GM13976 (cell line): ENCODE results near the gene POLR2H.

Experiments used
- DNase-seq: peaks from one replicate; pipeline ENCODE4 v3.0.0; 2012; ENCODE audit warnings: low spot score
- CTCF ChIP-seq: IDR thresholded peaks from 2 replicates; pipeline ENCODE4 v1.5.1; 2012; ENCODE audit warnings: borderline replicate concordance, mild to moderate bottlenecking; ENCODE audit not compliant: insufficient read depth; ENCODE audit errors: extremely low read depth, missing control alignments, control extremely low read depth
- in situ Hi-C: fragments of 300-500 bp; cut with MboI; formaldehyde crosslinking; loops from one replicate; pipeline ENCODE4 v1.12.0; 2022; ENCODE audit warnings: low sequenced_read_pairs, mixed read lengths, inconsistent platforms; ENCODE audit not compliant: unreplicated experiment

The POLR2H gene

GRCh38 chr3:184372296-184372821 lies 10.8 kb downstream of the POLR2H start:
- TF ChIP-seq CTCF, result no peak
- in situ Hi-C loops, result no loop called here
- no peak for DNase-seq

GRCh38 chr3:184372911-184373310 lies 11.4 kb downstream of the POLR2H start:
- no peak for TF ChIP-seq CTCF
- DNase-seq, result no peak
- in situ Hi-C loops, result no loop called here

- TF ChIP-seq CTCF, result no peak
- no peak for DNase-seq
- in situ Hi-C loops, result no loop called here
Measured at GRCh38 chr3:184373422-184373821, 11.9 kb downstream of the POLR2H start.

GRCh38 chr3:184375747-184376461 lies 14.4 kb downstream of the POLR2H start:
- no peak for DNase-seq
- no peak for TF ChIP-seq CTCF
- in situ Hi-C loops, result no loop called here

- no peak for TF ChIP-seq CTCF
- DNase-seq, result no peak
- in situ Hi-C loops, result no loop called here
Measured at GRCh38 chr3:184377374-184377773, 15.9 kb downstream of the POLR2H start.

- TF ChIP-seq CTCF, result no peak
- in situ Hi-C loops, result no loop called here
Measured at GRCh38 chr3:184377882-184378445, 16.5 kb downstream of the POLR2H start, which contains the start of gene THPO. TSS of gene THPO (minus strand) at chr3:184378207. CDS start at chr3:184376259, 1,948 bp downstream.

More at GRCh38 chr3:184377882-184378445, 16.5 kb downstream of the POLR2H start, which contains the start of gene THPO:
- DNase-seq, result no peak
